HUES6 (cell line): ENCODE results near the gene POU2F2.

Experiments used
- H3K27ac ChIP-seq: 2 replicates; pipeline ENCODE4 v1.7.0; 2013; ENCODE audit warnings: low read depth, mild to moderate bottlenecking, low read length, inconsistent platforms
- H3K27me3 ChIP-seq: 2 replicates; pipeline ENCODE4 v1.6.1; 2013; ENCODE audit warnings: low read length; ENCODE audit not compliant: control insufficient read depth, insufficient read depth
- H3K36me3 ChIP-seq: 2 replicates; pipeline ENCODE4 v1.6.1; 2013; ENCODE audit warnings: low read length; ENCODE audit not compliant: control insufficient read depth, insufficient read depth
- H3K4me1 ChIP-seq: 2 replicates; pipeline ENCODE4 v1.6.1; 2013; ENCODE audit warnings: low read length; ENCODE audit not compliant: control insufficient read depth, insufficient read depth
- H3K4me3 ChIP-seq: 2 replicates; pipeline ENCODE4 v1.5.1; 2013; ENCODE audit warnings: low read depth, low read length
- H3K9ac ChIP-seq: one replicate; pipeline ENCODE4 v1.6.1; 2013; ENCODE audit warnings: mild to moderate bottlenecking, low read length
- H3K9me3 ChIP-seq: 2 replicates; pipeline ENCODE4 v1.6.1; 2013; ENCODE audit warnings: low read depth, low read length; ENCODE audit not compliant: control insufficient read depth, insufficient read depth

The POU2F2 gene

DNA sequence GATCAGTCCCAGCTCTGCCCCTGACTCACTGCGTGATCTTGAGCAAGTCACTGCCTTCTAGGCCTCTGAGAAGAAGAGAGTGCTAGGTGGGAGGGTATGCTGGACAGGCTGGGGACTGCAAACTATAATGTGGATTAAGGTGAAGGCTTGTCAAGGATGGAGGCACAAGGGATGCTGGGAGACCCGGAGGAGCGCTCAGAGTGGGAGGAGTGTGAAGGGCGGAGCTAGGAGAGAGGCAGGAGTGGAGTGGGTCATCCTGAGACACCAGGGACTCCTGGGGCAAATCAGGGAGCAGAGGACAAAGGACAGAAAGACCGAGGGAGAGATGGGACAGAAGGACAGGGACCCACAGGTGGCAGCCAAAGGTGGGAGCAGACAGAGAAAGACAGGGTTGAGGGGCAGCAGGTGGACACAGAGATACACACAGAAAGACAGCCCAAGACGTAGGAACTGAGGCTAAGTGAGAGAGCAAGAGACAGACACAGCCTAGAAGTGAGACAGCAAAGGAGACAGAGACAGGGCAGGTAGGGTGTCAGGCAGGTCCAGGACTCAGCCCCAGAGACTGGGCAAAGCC lies 64.8 kb downstream of the POU2F2 start:
- peaks cover 22% of the 10 kb centered on the region for H3K4me1 ChIP-seq
- no peak overlapping the region for H3K27ac ChIP-seq
- no peak overlapping the region for H3K4me3 ChIP-seq
- no peak overlapping the region for H3K9ac ChIP-seq
- H3K9me3 ChIP-seq: no peaks in the 10 kb centered on the region
- peaks cover 30% of the 10 kb centered on the region for H3K36me3 ChIP-seq
- H3K27me3 ChIP-seq: peaks cover 16% of the 10 kb centered on the region; the same call in 1 of the 2 replicates

- no peak overlapping the region for H3K4me3 ChIP-seq
- H3K9ac ChIP-seq: no peak overlapping the region
- peaks cover 16% of the 10 kb centered on the region; the same call in 1 of the 2 replicates for H3K27me3 ChIP-seq
- H3K27ac ChIP-seq: no peak overlapping the region
- peaks cover 22% of the 10 kb centered on the region for H3K4me1 ChIP-seq
- peaks cover 42% of the 10 kb centered on the region for H3K36me3 ChIP-seq
- H3K9me3 ChIP-seq: no peaks in the 10 kb centered on the region
Measured at GRCh38 chr19:42066075-42066754, 66.0 kb downstream of the POU2F2 start.

DNA sequence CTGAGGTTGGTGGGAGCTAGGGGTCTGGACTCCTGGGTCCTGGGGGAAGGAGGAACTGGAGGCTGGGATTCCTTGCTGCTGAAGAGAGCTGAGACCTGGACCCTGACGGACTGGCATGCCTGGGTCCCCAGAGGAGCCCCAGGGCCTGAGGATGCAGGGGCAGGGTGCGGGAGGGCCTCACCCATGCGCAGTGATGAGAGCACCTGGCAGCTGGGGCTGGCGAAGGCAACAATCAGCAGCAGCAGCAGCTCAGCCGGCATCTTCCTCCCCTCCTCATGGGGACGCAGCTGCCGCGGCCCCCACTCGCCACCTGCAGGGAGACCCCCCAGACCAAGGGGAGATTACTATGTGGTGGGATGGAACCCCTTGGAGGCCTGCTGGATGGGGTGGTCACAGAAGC lies 66.7 kb downstream of the POU2F2 start:
- Histone ChIP-seq H3K27ac (no peak overlapping the region), H3K4me1 (peaks cover 18% of the 10 kb centered on the region), H3K4me3 (no peak overlapping the region), H3K27me3 (peaks cover 16% of the 10 kb centered on the region; the same call in 1 of the 2 replicates), H3K9ac (no peak overlapping the region), H3K36me3 (peaks cover 45% of the 10 kb centered on the region), H3K9me3 (no peaks in the 10 kb centered on the region)

- Histone ChIP-seq H3K9ac (no peak overlapping the region), H3K27me3 (peaks cover 16% of the 10 kb centered on the region; the same call in 1 of the 2 replicates), H3K4me1 (peaks cover 15% of the 10 kb centered on the region; the same call in 1 of the 2 replicates), H3K36me3 (peaks cover 49% of the 10 kb centered on the region), H3K27ac (no peak overlapping the region), H3K9me3 (no peaks in the 10 kb centered on the region), H3K4me3 (no peak overlapping the region)
Measured at GRCh38 chr19:42065051-42065450, 67.2 kb downstream of the POU2F2 start.

DNA sequence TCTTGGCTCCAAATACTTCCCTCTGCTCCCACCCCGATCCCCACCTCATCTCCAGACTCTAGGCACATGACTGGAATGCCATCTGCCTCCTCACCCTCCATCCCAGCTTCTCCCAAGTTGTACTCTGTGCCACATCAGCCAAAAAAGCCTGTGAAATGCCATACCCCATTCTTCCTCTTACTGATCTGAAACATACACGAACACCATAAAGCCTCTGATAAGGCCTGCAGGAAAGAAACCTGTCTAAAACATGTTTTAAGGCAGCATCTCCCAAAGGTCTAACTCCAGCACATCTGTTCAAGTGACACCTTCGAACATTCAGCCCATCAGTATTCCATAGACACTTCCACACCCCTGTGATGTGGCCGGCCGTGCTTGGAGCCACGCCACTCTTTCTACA lies 67.8 kb downstream of the POU2F2 start:
- H3K36me3 ChIP-seq: peaks cover 55% of the 10 kb centered on the region
- H3K4me3 ChIP-seq: no peak overlapping the region
- peaks cover 15% of the 10 kb centered on the region; the same call in 1 of the 2 replicates for H3K4me1 ChIP-seq
- no peak overlapping the region for H3K27ac ChIP-seq
- H3K9me3 ChIP-seq: no peaks in the 10 kb centered on the region
- H3K9ac ChIP-seq: no peak overlapping the region
- peaks cover 16% of the 10 kb centered on the region; the same call in 1 of the 2 replicates for H3K27me3 ChIP-seq

GRCh38 chr19:42062381-42062780 lies 69.9 kb downstream of the POU2F2 start:
- Histone ChIP-seq H3K27me3 (no peaks in the 10 kb centered on the region), H3K4me1 (no peaks in the 10 kb centered on the region), H3K36me3 (peaks cover 69% of the 10 kb centered on the region), H3K27ac (no peak overlapping the region), H3K4me3 (no peak overlapping the region), H3K9me3 (no peaks in the 10 kb centered on the region), H3K9ac (no peak overlapping the region)

DNA sequence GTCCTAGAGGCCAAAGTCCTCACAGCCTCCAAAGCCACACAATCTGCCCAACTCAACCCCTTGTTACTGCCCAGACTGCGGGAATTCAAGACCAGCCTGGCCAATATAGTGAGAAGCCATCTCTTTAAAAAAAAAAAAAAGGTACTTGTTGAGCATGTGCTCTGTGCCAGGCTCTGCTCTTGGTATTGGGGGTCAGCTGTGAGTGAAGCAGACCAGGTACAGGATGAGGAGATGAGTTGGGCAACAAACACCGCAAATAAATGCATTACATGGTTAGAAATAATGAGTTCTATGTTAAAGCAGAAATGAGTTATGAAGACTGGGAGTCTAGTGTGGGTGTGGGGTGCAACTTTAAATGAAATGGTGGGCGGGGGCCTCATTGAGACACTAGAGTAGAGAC lies 72.1 kb downstream of the POU2F2 start:
- H3K27me3 ChIP-seq: no peaks in the 10 kb centered on the region
- H3K9ac ChIP-seq: no peak overlapping the region
- H3K4me3 ChIP-seq: no peak overlapping the region
- H3K36me3 ChIP-seq: peaks cover 80% of the 10 kb centered on the region
- H3K4me1 ChIP-seq: no peaks in the 10 kb centered on the region
- no peaks in the 10 kb centered on the region for H3K9me3 ChIP-seq
- no peak overlapping the region for H3K27ac ChIP-seq

GRCh38 chr19:42059196-42059595 lies 73.0 kb downstream of the POU2F2 start:
- H3K27me3 ChIP-seq: no peaks in the 10 kb centered on the region
- no peak overlapping the region for H3K9ac ChIP-seq
- no peaks in the 10 kb centered on the region for H3K4me1 ChIP-seq
- H3K27ac ChIP-seq: no peak overlapping the region
- no peak overlapping the region for H3K4me3 ChIP-seq
- H3K9me3 ChIP-seq: no peaks in the 10 kb centered on the region
- H3K36me3 ChIP-seq: peaks cover 82% of the 10 kb centered on the region

DNA sequence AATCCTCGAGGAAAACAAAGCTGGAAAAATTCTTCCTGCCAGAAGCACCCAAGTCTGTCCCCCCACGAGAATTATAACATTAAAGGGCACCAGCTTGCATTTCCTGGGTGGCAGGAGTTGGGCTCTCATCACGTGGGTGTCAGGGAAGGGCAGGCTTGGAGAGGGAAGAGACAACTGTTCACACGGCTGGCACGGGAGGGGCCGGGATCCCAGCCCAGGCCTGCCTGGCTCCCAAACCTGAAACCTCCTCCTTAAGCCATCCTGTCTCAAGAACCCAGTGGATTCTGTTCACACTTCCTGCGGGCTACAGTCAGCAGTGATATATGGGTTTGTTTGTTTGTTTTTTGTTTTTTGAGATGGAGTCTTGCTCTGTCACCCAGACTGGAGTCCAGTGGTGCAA lies 74.4 kb downstream of the POU2F2 start:
- H3K36me3 ChIP-seq: peaks cover 83% of the 10 kb centered on the region
- H3K27me3 ChIP-seq: no peaks in the 10 kb centered on the region
- no peak overlapping the region for H3K4me3 ChIP-seq
- H3K9me3 ChIP-seq: no peaks in the 10 kb centered on the region
- no peak overlapping the region for H3K9ac ChIP-seq
- no peaks in the 10 kb centered on the region for H3K4me1 ChIP-seq
- H3K27ac ChIP-seq: no peak overlapping the region

GRCh38 chr19:42054205-42054604 lies 78.0 kb downstream of the POU2F2 start:
- Histone ChIP-seq H3K36me3 (peaks cover 76% of the 10 kb centered on the region), H3K9ac (no peak overlapping the region), H3K27ac (no peak overlapping the region), H3K27me3 (no peaks in the 10 kb centered on the region), H3K9me3 (no peaks in the 10 kb centered on the region), H3K4me3 (no peak overlapping the region), H3K4me1 (no peaks in the 10 kb centered on the region)

- no peaks in the 10 kb centered on the region for H3K4me1 ChIP-seq
- no peak overlapping the region for H3K4me3 ChIP-seq
- no peak overlapping the region for H3K27ac ChIP-seq
- H3K27me3 ChIP-seq: no peaks in the 10 kb centered on the region
- peaks cover 74% of the 10 kb centered on the region for H3K36me3 ChIP-seq
- no peak overlapping the region for H3K9ac ChIP-seq
- no peaks in the 10 kb centered on the region for H3K9me3 ChIP-seq
Measured at GRCh38 chr19:42053037-42053935, 79.0 kb downstream of the POU2F2 start.
